ENCODE measurements around the gene TOMM5.

TOMM5 gene

GRCh38 chr9:37592108-37592951 lies at the start of gene TOMM5:
TOMM5 (minus strand) TSS chr9:37592597; CDS start chr9:37592532, 65 bp downstream.
- peak; percentile 76 to 80 (median 77) for DNase-seq (ENCODE audit: low read depth in 2 of 3, low spot score in 2 of 3)

- DNase-seq (ENCODE audit: low read depth in 2 of 3, low spot score in 2 of 3), result no peak
These were observed 48.9 kb upstream of the TOMM5 start for GRCh38 chr9:37641331-37641730.

DNA sequence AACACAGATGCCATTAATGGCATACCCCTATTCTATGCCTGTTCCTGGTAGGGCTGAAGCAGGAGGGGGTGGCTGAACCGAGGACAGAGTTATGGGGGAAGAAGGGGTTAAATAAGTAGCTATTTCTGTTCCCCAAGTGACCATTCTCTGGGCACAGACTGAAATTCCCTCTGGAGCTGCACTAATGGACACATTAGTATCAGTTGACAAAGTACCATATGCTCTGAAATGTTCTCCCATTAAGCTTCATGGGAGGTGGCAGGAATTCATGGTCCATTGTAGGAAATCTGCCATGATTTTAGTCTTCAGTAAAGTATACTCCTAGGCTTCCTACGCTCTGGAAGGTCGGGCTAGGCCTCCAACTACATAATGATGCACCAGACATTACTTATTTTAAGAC lies 47.8 kb upstream of the TOMM5 start:
- no peak for DNase-seq (ENCODE audit: low read depth in 2 of 3, low spot score in 2 of 3)

DNA sequence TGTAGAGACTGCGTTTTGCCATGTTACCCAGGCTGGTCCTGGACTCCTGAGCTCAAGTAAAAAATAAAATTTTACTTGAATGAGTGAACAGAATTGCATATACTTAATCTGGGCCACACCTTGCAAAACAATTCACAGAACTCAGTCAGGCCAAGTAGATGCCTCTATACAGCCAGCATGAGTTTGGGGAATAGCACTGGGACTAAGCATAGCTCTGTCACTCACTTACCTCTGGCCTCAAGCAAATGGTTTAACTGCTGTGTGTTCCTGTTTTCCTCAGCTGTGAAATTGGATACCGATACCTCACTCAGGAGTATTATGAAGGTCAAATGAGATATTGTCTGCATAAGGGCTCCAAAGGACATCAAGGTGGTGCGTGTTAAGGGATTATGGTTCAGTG lies 47.4 kb upstream of the TOMM5 start:
- no peak for DNase-seq (ENCODE audit: low read depth in 2 of 3, low spot score in 2 of 3)

- no peak for DNase-seq (ENCODE audit: low read depth in 2 of 3, low spot score in 2 of 3)
These were observed 46.8 kb upstream of the TOMM5 start for GRCh38 chr9:37639109-37639762.

DNA sequence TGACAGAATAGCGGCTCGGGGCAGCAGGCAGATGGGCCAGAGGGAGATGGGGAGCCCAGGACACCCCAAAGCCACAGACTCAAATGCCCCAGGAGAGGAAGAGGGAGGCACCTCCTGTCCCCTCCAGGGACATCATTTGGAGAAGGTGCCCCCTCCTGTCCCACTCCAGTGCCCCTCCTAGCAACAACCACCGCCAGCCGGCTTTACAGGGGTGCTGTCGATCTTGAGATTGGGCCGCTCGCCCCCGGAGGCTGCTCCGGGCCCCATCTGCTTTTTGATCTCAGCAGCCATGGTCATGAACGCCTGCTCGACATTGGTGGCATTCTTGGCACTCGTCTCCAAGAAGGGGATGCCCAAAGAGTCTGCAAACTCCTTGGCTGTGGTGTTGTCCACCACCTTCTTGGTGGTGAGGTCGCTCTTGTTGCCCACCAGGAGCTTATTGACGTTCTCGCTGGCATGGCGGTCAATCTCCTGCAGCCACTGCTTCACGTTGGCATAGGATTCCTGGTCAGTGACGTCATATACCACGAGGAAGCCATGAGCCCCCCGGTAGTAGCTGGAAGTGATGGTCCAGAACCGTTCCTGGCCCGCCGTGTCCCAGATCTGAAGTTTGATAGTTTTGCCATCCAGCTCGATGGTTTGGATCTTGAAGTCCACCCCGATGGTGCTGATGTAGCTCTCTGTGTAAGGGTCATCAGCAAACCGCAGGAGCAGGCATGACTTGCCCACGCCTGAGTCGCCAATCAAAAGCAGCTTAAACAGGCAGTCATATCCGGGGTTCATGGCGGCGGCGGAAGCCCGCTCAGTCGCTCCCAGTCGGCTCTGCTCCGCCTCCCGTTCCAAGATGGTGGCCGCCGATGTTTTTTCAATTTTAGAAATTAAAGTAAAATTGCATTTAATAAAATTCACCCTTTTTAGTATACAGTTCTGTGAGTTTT lies 44.4 kb upstream of the TOMM5 start:
- no peak for DNase-seq (ENCODE audit: low read depth in 2 of 3, low spot score in 2 of 3)

DNA sequence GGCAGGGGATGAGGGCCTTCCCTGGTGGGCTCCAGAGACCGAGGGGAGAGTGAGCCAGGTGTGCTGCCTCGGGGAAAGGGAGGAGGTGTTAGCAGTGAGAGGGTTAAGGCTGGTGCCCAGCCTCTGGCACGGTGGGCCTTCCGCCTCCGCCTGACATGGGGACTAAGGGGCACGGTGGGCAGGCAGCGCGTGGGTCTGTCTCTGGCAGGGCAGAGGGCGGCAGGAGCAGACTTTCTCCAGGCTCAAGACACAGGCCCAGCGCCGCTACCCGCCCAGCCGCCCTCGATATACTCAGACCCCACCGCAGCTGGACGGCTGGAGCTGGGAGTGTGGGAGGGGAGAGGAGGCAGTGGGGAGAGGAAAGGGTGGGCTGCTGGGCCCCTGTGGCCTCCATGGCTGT lies 43.4 kb upstream of the TOMM5 start:
- no peak for DNase-seq (ENCODE audit: low read depth in 2 of 3, low spot score in 2 of 3)

GRCh38 chr9:37632479-37632878 lies 40.1 kb upstream of the TOMM5 start:
- DNase-seq (ENCODE audit: low read depth in 2 of 3, low spot score in 2 of 3), result no peak

GRCh38 chr9:37626708-37627292 lies 34.4 kb upstream of the TOMM5 start:
- DNase-seq (ENCODE audit: low read depth in 2 of 3, low spot score in 2 of 3), result no peak

GRCh38 chr9:37625758-37626147 lies 33.4 kb upstream of the TOMM5 start:
- DNase-seq (ENCODE audit: low read depth in 2 of 3, low spot score in 2 of 3), result no peak

DNA sequence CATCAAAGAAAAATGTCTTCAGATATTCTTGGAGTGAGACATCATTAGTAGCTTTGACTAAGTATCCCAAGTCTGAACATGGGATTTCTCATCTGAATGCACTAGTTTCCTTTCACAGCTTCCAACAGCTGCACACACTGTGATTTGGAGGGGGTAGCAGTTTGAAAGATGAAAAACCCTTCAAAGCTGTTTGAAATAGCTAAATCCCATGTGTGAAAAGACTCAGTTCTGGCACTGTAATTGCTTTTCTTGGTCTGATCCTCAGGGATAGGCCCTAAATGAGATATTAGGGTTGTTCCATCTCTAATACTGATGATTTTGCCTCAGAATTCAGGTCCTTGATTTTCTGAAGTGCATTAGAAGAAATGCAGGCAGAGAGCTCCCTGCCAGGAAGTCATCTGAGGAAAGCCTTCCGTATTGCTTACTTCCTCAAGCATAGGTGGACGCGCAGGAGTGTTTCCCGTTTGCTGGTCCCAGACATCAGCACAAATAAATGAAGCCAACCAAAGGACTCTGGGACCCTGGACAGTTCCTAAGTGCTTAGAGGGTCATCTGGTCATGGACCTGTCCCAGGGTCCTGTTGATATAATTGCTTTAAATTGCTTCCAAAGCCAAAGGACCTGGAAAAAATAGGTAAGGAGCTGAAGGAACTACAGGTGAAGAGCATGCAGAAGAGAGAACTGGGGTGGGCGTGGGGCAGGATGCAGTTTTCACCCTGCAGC lies 32.8 kb upstream of the TOMM5 start:
- DNase-seq (ENCODE audit: low read depth in 2 of 3, low spot score in 2 of 3), result no peak

- DNase-seq (ENCODE audit: low read depth in 2 of 3, low spot score in 2 of 3), result no peak
These were observed 31.7 kb upstream of the TOMM5 start for GRCh38 chr9:37624073-37624472.

DNA sequence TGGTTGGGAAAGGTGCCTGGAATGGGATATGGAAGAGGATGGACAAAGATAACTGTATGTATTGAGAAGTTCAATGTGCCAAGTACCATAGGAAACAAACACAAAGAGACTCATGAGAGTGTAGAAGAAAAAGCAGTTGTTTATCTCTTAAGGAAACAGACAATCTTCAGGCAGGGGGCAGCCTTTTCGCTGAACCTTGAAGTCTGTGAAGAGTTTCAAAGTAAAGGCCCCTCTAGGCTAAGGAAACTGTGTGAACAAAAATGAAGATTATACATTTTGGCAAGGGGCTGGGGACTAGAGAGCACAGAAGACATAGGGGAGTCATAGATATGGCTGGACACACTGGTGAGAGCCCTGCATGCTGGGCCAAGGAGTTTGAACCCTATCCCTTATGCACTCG lies 30.9 kb upstream of the TOMM5 start:
- DNase-seq (ENCODE audit: low read depth in 2 of 3, low spot score in 2 of 3), result no peak

- no peak for DNase-seq (ENCODE audit: low read depth in 2 of 3, low spot score in 2 of 3)
These were observed 30.1 kb upstream of the TOMM5 start for GRCh38 chr9:37622462-37622861.

DNA sequence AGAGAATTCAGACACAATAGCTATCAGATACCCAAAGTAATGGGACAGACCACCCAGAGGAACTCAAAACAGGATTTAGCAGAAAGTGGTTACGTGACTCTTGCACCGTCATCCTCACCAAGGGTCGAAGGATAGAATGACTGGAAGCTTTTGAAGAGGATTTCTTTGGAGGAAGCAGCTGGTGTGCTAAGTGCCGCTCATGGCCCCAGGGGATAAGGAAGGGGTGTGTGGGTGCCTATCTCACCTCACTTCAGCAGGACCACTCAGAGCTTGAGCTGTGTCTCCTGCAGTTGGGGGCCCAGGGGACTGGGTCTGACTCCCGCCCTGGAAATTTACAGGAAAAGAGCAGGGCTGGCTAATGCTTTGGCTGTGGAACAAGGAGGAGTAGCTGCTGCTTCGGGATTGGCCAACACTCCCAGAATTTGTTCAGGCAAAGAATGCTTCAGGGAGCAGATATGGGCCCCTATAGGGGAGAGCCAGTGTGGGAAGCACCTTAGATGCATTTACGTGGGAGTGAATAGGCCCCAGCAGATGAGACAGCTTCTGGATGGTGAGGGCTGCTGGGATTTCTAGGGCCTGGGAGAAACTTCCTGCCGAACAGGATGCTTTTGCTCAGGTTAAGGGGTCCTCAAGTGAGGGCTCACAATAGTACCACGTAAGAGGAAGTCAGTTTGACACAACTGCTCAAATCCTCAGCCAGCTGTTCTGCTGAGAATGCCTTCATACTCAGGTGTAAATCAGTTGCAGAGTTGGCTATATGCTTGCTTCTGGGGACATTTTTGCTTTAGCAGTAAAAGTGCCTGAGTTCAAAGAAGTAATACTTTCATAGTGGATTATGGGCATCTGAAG lies 29.1 kb upstream of the TOMM5 start:
- DNase-seq (ENCODE audit: low read depth in 2 of 3, low spot score in 2 of 3), result no peak

- no peak for DNase-seq (ENCODE audit: low read depth in 2 of 3, low spot score in 2 of 3)
These were observed 28.0 kb upstream of the TOMM5 start for GRCh38 chr9:37620396-37620795.

GRCh38 chr9:37619806-37620205 lies 27.4 kb upstream of the TOMM5 start:
- DNase-seq (ENCODE audit: low read depth in 2 of 3, low spot score in 2 of 3), result no peak

- no peak for DNase-seq (ENCODE audit: low read depth in 2 of 3, low spot score in 2 of 3)
These were observed 26.4 kb upstream of the TOMM5 start for GRCh38 chr9:37618817-37619216.

- no peak for DNase-seq (ENCODE audit: low read depth in 2 of 3, low spot score in 2 of 3)
These were observed 25.4 kb upstream of the TOMM5 start for GRCh38 chr9:37617832-37618231.

DNA sequence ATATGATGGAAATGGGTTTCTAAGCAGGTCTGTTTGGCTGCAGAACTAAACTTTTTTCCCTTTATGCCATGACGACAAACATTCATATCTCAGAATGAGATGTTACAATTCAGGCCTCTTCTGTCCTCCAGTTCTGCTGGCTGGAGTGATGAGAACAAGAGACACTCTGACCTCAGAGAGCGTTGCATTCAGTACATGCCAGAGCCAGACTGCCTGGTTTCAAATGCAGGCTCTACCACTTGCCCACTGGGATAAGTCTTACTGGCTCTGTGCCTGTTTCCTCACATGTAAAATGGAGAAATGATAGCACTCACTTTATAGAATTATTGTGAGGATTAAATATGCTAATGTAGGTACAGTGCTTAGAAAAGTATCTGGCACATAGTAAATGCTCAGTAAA lies 24.8 kb upstream of the TOMM5 start:
- DNase-seq (ENCODE audit: low read depth in 2 of 3, low spot score in 2 of 3), result no peak

Data from activated CD8-positive, alpha-beta memory T cell treated with anti-CD3 and anti-CD28 coated beads for 48 hours (primary cell).